ES-I3 (cell line): ENCODE data around the gene PELO.

Experiments used
- H3K36me3 ChIP-seq: 2 replicates; pipeline ENCODE4 v1.6.1; 2013; ENCODE audit warnings: mild to moderate bottlenecking, low read length, control low read depth, moderate library complexity; ENCODE audit not compliant: insufficient read depth
- H3K4me1 ChIP-seq: 2 replicates; pipeline ENCODE4 v1.6.1; 2013; ENCODE audit warnings: mild to moderate bottlenecking, control low read depth, low read length; ENCODE audit not compliant: insufficient read depth
- H3K9ac ChIP-seq: 2 replicates; pipeline ENCODE4 v1.6.1; 2013; ENCODE audit warnings: low read depth, mild to moderate bottlenecking, low read length, moderate library complexity
- H3K9me3 ChIP-seq: 2 replicates; pipeline ENCODE4 v1.6.1; 2013; ENCODE audit warnings: mild to moderate bottlenecking, low read length, moderate library complexity; ENCODE audit not compliant: control insufficient read depth, insufficient read depth

PELO gene

GRCh38 chr5:52783226-52783959 lies 4.3 kb upstream of the PELO start:
- Histone ChIP-seq H3K4me1 (no peaks in the 10 kb centered on the region), H3K36me3 (no peaks in the 10 kb centered on the region), H3K9me3 (no peaks in the 10 kb centered on the region), H3K9ac (no peak overlapping the region)

- no peak overlapping the region for H3K9ac ChIP-seq
- H3K9me3 ChIP-seq: no peaks in the 10 kb centered on the region
- no peaks in the 10 kb centered on the region for H3K4me1 ChIP-seq
- no peaks in the 10 kb centered on the region for H3K36me3 ChIP-seq
Measured at GRCh38 chr5:52784737-52785136, 3.0 kb upstream of the PELO start.

- H3K4me1 ChIP-seq: no peaks in the 10 kb centered on the region
Measured at GRCh38 chr5:52786391-52786790, 1.3 kb upstream of the PELO start.

DNA sequence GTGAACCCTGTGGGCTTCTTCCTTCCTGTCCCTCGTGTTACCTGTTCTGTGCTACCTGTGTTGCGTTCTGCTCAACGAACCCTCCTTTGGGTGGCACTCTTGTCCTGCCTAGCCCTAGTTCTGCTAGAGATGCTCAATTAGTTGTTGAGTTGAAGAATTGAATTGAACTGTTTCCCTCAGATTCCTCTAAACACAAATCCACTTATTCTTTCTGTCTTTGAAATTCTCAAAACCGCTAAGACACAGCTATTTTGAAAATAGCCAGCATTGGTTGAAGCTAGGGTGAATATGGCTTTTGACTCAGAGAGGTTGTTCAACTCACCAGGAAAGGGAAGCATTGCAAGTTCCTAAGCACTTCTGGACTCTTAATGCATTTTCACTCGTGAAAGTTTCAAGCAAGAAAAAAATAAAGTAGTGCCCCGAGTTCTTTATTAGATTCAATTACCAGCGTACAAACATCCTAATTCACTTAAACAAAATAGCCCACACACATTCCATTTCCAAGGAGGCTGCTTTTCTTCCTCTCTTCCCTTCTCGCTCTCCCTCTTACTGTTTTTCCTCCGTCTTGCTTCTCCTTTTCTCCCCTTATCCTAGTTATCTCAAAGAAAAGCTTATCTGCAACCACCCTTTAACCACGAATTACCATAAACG lies 642 bp upstream of the PELO start:
- peak overlapping the region; percentile 49 for H3K9ac ChIP-seq
- peaks cover 3% of the 10 kb centered on the region; the same call in 1 of the 2 replicates for H3K4me1 ChIP-seq
- H3K9me3 ChIP-seq: no peaks in the 10 kb centered on the region
- no peaks in the 10 kb centered on the region for H3K36me3 ChIP-seq

More at GRCh38 chr5:52786391-52786790, 1.3 kb upstream of the PELO start:
- H3K9ac ChIP-seq: no peak overlapping the region
- H3K36me3 ChIP-seq: no peaks in the 10 kb centered on the region
- H3K9me3 ChIP-seq: no peaks in the 10 kb centered on the region

- peak overlapping the region; percentile 49 for H3K9ac ChIP-seq
- peaks cover 6% of the 10 kb centered on the region; the same call in 1 of the 2 replicates for H3K4me1 ChIP-seq
- no peaks in the 10 kb centered on the region for H3K9me3 ChIP-seq
- no peaks in the 10 kb centered on the region for H3K36me3 ChIP-seq
Measured at GRCh38 chr5:52788505-52788821, 747 bp downstream of the PELO start.

- Histone ChIP-seq H3K36me3 (no peaks in the 10 kb centered on the region), H3K4me1 (peaks cover 6% of the 10 kb centered on the region; the same call in 1 of the 2 replicates), H3K9ac (no peak overlapping the region), H3K9me3 (no peaks in the 10 kb centered on the region)
Measured at GRCh38 chr5:52789378-52789777, 1.7 kb downstream of the PELO start.

GRCh38 chr5:52789851-52790250 lies 2.1 kb downstream of the PELO start:
- Histone ChIP-seq H3K36me3 (no peaks in the 10 kb centered on the region), H3K9ac (no peak overlapping the region), H3K9me3 (no peaks in the 10 kb centered on the region), H3K4me1 (peaks cover 6% of the 10 kb centered on the region; the same call in 1 of the 2 replicates)

DNA sequence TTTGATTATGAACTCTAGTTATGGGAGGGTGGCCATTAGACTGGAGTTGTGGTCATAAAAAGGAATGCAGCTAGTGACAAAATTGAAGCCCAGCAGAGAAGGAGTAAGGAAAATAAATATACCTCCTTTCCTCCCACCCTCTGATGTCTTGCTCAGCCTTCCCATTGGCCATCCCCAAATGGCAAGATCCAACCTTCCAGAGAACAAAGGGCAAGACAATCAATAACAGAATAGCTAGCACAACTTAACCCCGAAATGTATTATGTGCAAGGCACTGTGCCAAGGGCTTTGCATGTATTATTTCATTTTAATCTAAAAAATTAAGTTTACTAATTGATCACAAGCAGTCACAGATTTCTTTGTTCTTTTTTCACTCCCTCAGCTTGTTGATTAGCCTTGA lies 3.6 kb downstream of the PELO start:
- H3K9ac ChIP-seq: no peak overlapping the region
- H3K36me3 ChIP-seq: no peaks in the 10 kb centered on the region
- H3K9me3 ChIP-seq: no peaks in the 10 kb centered on the region
- peaks cover 6% of the 10 kb centered on the region; the same call in 1 of the 2 replicates for H3K4me1 ChIP-seq

GRCh38 chr5:52794519-52794918 lies 6.8 kb downstream of the PELO start:
- Histone ChIP-seq H3K4me1 (peaks cover 12% of the 10 kb centered on the region; the same call in 1 of the 2 replicates), H3K36me3 (no peaks in the 10 kb centered on the region), H3K9ac (no peak overlapping the region), H3K9me3 (no peaks in the 10 kb centered on the region)

- peaks cover 12% of the 10 kb centered on the region; the same call in 1 of the 2 replicates for H3K4me1 ChIP-seq
- no peak overlapping the region for H3K9ac ChIP-seq
- no peaks in the 10 kb centered on the region for H3K9me3 ChIP-seq
- H3K36me3 ChIP-seq: no peaks in the 10 kb centered on the region
Measured at GRCh38 chr5:52796031-52796430, 8.3 kb downstream of the PELO start.

- Histone ChIP-seq H3K9ac (no peak overlapping the region), H3K9me3 (no peaks in the 10 kb centered on the region), H3K36me3 (no peaks in the 10 kb centered on the region)
Measured at GRCh38 chr5:52796516-52797103, 8.9 kb downstream of the PELO start.

GRCh38 chr5:52798938-52799337 lies 11.2 kb downstream of the PELO start:
- peak overlapping the region; percentile 91 for H3K9ac ChIP-seq
- no peaks in the 10 kb centered on the region; the same call in 1 of the 2 replicates for H3K36me3 ChIP-seq
- H3K4me1 ChIP-seq: peaks cover 11% of the 10 kb centered on the region; the same call in 1 of the 2 replicates
- H3K9me3 ChIP-seq: no peaks in the 10 kb centered on the region

More at GRCh38 chr5:52796516-52797103, 8.9 kb downstream of the PELO start:
- H3K4me1 ChIP-seq: peaks cover 12% of the 10 kb centered on the region; the same call in 1 of the 2 replicates

DNA sequence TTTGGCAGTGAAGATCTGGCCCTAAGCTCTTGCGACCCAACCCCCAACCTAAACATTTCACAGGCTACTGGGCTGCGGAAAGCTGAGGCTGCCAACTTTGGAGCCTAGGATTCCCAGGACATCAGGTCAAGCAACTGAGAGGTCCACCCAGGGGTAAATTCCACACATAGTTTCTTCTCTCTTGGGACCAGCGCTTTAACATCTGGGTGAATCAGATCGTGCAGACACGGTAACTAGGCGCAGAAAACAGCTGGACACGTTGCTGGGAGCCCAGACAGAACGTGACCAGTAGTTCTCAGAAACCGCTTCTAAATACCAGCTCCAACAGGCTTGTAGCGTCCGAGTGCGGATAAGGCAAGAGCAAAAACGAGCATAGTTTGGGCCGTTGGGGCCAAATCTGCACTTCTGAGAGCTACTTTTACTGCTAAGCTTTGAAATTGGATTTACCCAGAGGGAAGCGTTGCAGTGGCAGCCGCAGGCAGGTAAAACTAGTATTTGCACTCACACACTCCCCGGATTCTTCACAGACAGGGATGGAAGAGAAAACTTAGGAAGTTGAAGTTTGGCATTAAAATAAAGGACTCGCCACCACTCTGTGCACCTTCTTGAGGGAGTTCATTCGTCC lies 11.8 kb downstream of the PELO start:
- peak overlapping the region; percentile 91 for H3K9ac ChIP-seq
- H3K36me3 ChIP-seq: no peaks in the 10 kb centered on the region; the same call in 1 of the 2 replicates
- peaks cover 11% of the 10 kb centered on the region; the same call in 1 of the 2 replicates for H3K4me1 ChIP-seq

GRCh38 chr5:52799983-52800393 lies 12.3 kb downstream of the PELO start:
- no peaks in the 10 kb centered on the region for H3K9me3 ChIP-seq
- H3K36me3 ChIP-seq: no peaks in the 10 kb centered on the region; the same call in 1 of the 2 replicates
- H3K9ac ChIP-seq: peak overlapping the region; percentile 91
- peaks cover 11% of the 10 kb centered on the region; the same call in 1 of the 2 replicates for H3K4me1 ChIP-seq

More for the DNA sequence above, 11.8 kb downstream of the PELO start:
- no peaks in the 10 kb centered on the region for H3K9me3 ChIP-seq
